GM23248 (cell line): Measurements from ENCODE around the gene AGTRAP. TPM values are rescaled to one million over a fixed set of nuclear protein-coding genes. Genes with fewer than 3 reads are reported as not detected.
A peak's percentile ranks its signal among the peaks of the same experiment; 100 is the strongest.

ENCODE experiments used
- DNase-seq: peaks from one replicate; pipeline ENCODE4 v3.0.0-alpha.2; 2015
- H2AFZ ChIP-seq: fragments of 200-600 bp; sonication (generic); 2 replicates; pipeline ENCODE4 v1.6.1; 2016; ENCODE audit warnings: antibody characterized with exemption
- H3F3A ChIP-seq: fragments of 200-600 bp; sonication (generic); 2 replicates; pipeline ENCODE4 v1.6.1; 2016; ENCODE audit warnings: mild to moderate bottlenecking, antibody characterized with exemption, mixed run types; ENCODE audit not compliant: insufficient read depth
- H3K27ac ChIP-seq: fragments of 200-600 bp; sonication (generic); 2 replicates; pipeline ENCODE4 v1.5.1; 2016; ENCODE audit warnings: mild to moderate bottlenecking
- H3K27me3 ChIP-seq: fragments of 200-600 bp; sonication (generic); replicated peaks from 2 replicates; pipeline ENCODE4 v1.6.1; 2016; ENCODE audit warnings: mild to moderate bottlenecking; ENCODE audit not compliant: insufficient read depth
- H3K36me3 ChIP-seq: fragments of 200-600 bp; sonication (generic); 2 replicates; pipeline ENCODE4 v1.6.1; 2016; ENCODE audit warnings: low read depth, mild to moderate bottlenecking
- H3K4me1 ChIP-seq: fragments of 200-600 bp; sonication (generic); 2 replicates; pipeline ENCODE4 v1.6.1; 2016; ENCODE audit warnings: mild to moderate bottlenecking; ENCODE audit not compliant: insufficient read depth
- H3K4me2 ChIP-seq: fragments of 200-600 bp; sonication (generic); one replicate; pipeline ENCODE4 v1.6.1; 2016; ENCODE audit warnings: mild to moderate bottlenecking; ENCODE audit not compliant: unreplicated experiment
- H3K4me3 ChIP-seq: fragments of 200-600 bp; sonication (generic); 2 replicates; pipeline ENCODE4 v1.5.1; 2016; ENCODE audit warnings: mild to moderate bottlenecking
- H3K79me2 ChIP-seq: fragments of 200-600 bp; sonication (generic); 2 replicates; pipeline ENCODE4 v1.6.1; 2016; ENCODE audit warnings: mild to moderate bottlenecking; ENCODE audit not compliant: insufficient read depth
- H3K9ac ChIP-seq: fragments of 200-600 bp; sonication (generic); 2 replicates; pipeline ENCODE4 v1.6.1; 2016; ENCODE audit warnings: mild to moderate bottlenecking
- H3K9me2 ChIP-seq: fragments of 200-600 bp; sonication (generic); 2 replicates; pipeline ENCODE4 v1.6.1; 2016; ENCODE audit warnings: mixed run types, mild to moderate bottlenecking, moderate library complexity; ENCODE audit not compliant: insufficient read depth
- H3K9me3 ChIP-seq: fragments of 200-600 bp; sonication (generic); one replicate; pipeline ENCODE4 v1.6.1; 2017; ENCODE audit warnings: low read depth
- H4K20me1 ChIP-seq: fragments of 200-600 bp; sonication (generic); 2 replicates; pipeline ENCODE4 v1.6.0; 2016; ENCODE audit not compliant: insufficient read depth
- EZH2 ChIP-seq: fragments of 200-600 bp; sonication (generic); IDR thresholded peaks from 2 replicates; pipeline ENCODE4 v1.6.1; 2018; ENCODE audit warnings: antibody characterized with exemption, mild to moderate bottlenecking; ENCODE audit not compliant: insufficient read depth, poor library complexity, severe bottlenecking
- EZH2phosphoT487 ChIP-seq: fragments of 200-600 bp; sonication (generic); IDR thresholded peaks from 2 replicates; pipeline ENCODE4 v1.6.1; 2018; ENCODE audit warnings: antibody characterized with exemption, moderate library complexity, mild to moderate bottlenecking, low read depth; ENCODE audit not compliant: insufficient read depth
- WGBS, 2 experiments: methylation state at CpG; one replicate each; pipeline ENCODE4 v1.1.6; 2015 to 2017; ENCODE audit warnings: low lambda C conversion rate in 2 of 2, low coverage in 1 of 2; ENCODE audit errors: missing lambda C conversion rate in 2 of 2; 5-methylcytosine and 5-hydroxymethylcytosine counted together
- in situ Hi-C: fragments of 300-500 bp; cut with MboI; formaldehyde crosslinking; loops from 2 replicates; pipeline ENCODE4 v1.15.0; 2020
- polyA plus RNA-seq: library from polyadenylated mRNA; unstranded; fragments of >200 nt; fragmentation: Nextera tagmentation; extraction: Ambion mirVana; gene quantifications from 2 replicates; pipeline ENCODE4 v1.2.1, GENCODE V29; 2016
- total RNA-seq: library from RNA; depleted of rRNA; stranded (reverse); fragments of >200 nt; shearing (Covaris generic); gene quantifications from 2 replicates; pipeline ENCODE4 v1.2.3, GENCODE V29; 2014

AGTRAP gene
- total and polyA plus RNA-seq, 2 experiments from 2014 or later, result 113 to 121 TPM

DNA sequence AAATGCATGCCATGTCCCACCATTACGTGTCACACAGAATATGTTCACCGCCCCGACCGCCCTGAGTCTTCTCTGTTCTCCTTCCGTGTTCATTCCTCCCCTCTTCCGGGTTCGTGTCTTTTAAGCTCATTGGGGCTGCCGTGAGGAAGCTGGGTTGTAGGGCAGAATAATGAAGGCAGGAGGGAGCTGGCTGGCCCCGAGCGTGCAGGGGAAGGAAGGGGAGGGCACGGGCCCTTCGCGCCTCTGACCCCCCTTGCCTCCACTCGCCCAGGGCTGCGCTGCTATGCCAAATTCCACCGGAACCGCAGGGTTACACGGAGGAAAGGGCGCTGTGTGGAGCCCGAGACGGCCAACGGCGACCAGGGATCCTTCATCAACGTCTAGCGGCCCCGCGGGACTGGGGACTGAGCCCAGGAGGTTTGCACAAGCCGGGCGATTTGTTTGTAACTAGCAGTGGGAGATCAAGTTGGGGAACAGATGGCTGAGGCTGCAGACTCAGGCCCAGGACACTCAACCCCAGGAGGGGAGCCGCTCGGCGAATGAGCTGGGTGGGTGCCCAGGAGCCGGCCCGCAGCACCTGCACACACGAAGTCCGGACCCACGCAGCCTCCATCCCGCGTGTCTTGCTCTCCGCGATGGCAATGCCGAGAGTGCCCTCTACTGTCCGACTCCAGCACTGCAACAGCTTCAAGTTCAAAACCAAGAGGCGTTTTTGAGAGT lies 16.5 kb upstream of the AGTRAP start:
- Histone ChIP-seq H3K27ac (no peak overlapping the region), H3K36me3 (no peaks in the 10 kb centered on the region), H2AFZ (peak overlapping the region; percentile 63), H3K4me1 (no peaks in the 10 kb centered on the region), H3K27me3 (peaks cover 19% of the 10 kb centered on the region; the same call in 1 of the 2 replicates), H3K4me3 (peak overlapping the region; percentile 55), H3K4me2 (peak overlapping the region; percentile 71), H3K79me2 (no peaks in the 10 kb centered on the region), H3K9ac (peak overlapping the region; percentile 41; the same call in 1 of the 2 replicates), H3K9me3 (no peaks in the 10 kb centered on the region), H4K20me1 (no peaks in the 10 kb centered on the region), H3K9me2 (no peaks in the 10 kb centered on the region), H3F3A (no peaks in the 10 kb centered on the region)
- peak; percentile 64 for DNase-seq
- no peak for TF ChIP-seq EZH2phosphoT487
- no peak for TF ChIP-seq EZH2
- in situ Hi-C loops, result loop anchor here (5.0 kb wide), 1 partner anchor 62 kb away; no protein-coding TSS in a partner anchor
- 9 to 11% methylated on average over 42 to 44 of the region's 44 CpGs for WGBS, 2 experiments

DNA sequence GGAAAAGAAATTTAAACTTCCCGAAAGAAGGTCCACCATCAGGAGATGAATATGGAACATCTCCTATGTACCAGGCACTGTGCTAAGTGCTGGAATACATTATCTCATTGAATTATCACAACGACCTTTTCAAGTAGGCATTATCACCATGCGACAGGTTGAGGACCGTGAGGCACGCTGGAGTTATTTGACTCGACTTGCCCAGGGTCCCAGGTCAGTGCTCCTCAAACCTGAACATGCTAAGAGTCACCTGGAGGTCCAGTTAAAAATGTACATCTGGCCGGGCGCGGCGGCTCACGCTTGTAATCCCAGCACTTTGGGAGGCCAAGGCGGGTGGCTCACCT lies 15.9 kb upstream of the AGTRAP start:
- Histone ChIP-seq H3K27me3 (peaks cover 19% of the 10 kb centered on the region; the same call in 1 of the 2 replicates), H3K4me3 (peak overlapping the region; percentile 55; the same call in 1 of the 2 replicates), H4K20me1 (no peaks in the 10 kb centered on the region), H3K4me1 (no peaks in the 10 kb centered on the region), H3K9me2 (no peaks in the 10 kb centered on the region), H3K9me3 (no peaks in the 10 kb centered on the region), H3K36me3 (no peaks in the 10 kb centered on the region), H2AFZ (peak overlapping the region; percentile 63; the same call in 1 of the 2 replicates), H3K79me2 (no peaks in the 10 kb centered on the region), H3K4me2 (peak overlapping the region; percentile 71), H3K27ac (no peak overlapping the region), H3K9ac (no peak overlapping the region), H3F3A (no peaks in the 10 kb centered on the region)
- no peak for DNase-seq
- in situ Hi-C loops, result no loop called here
- 58% methylated on average over 11 to 12 of the region's 12 CpGs for WGBS, 2 experiments
- TF ChIP-seq EZH2 (no peak), EZH2phosphoT487 (no peak)

DNA sequence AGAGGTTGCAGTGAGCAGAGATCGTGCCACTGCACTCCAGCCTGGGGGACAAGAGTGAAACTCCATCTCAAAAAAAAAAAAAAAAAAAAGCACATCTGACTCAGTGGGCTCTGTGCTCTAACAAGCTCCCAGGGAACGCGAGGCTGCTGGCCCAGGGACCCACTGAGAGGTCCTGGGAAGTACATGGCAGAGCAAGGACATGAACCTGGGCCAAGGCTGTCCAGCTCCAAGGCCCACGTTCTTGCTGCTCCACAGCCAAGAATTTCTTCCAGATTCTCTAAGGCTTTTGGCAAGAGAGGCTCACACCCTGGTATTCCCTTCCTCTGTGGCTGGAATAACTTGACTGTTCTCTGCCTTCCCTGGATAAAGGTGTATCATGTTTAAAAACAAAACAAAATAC lies 15.4 kb upstream of the AGTRAP start:
- no peak for DNase-seq
- no peak overlapping the region for H3K27ac ChIP-seq
- no peaks in the 10 kb centered on the region for H4K20me1 ChIP-seq
- H3K4me3 ChIP-seq, result no peak overlapping the region
- H3K9me3 ChIP-seq, result no peaks in the 10 kb centered on the region
- H3K27me3 ChIP-seq, result peaks cover 14% of the 10 kb centered on the region; the same call in 1 of the 2 replicates
- TF ChIP-seq EZH2phosphoT487 (no peak), EZH2 (no peak)
- H3K4me2 ChIP-seq, result no peak overlapping the region
- no peaks in the 10 kb centered on the region for H3K9me2 ChIP-seq
- in situ Hi-C loops, result no loop called here
- no peaks in the 10 kb centered on the region for H3K79me2 ChIP-seq
- no peak overlapping the region for H2AFZ ChIP-seq
- 25 to 30% methylated on average over 4 of the region's 4 CpGs for WGBS, 2 experiments
- no peaks in the 10 kb centered on the region for H3K4me1 ChIP-seq
- no peaks in the 10 kb centered on the region for H3F3A ChIP-seq
- H3K9ac ChIP-seq, result no peak overlapping the region
- no peaks in the 10 kb centered on the region for H3K36me3 ChIP-seq

DNA sequence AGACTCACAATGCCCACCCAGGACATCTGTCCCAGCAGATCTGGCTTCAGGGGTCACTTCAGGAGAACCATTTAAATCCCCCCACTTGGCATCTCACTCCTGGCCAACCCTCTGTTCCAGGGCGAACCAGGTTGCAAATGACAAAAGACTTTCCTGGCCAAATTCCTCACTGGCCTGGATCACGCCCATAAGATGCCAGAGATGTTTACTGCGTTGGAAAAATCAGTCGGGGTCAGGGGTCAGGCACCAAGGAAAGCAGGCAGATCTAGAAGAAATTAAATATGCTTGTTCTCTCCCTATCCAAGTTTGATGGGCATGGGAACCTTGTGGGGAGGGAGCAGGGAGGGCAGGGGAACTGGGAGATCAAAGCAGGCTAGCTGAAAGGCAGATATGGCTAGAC lies 14.6 kb upstream of the AGTRAP start:
- peaks cover 6% of the 10 kb centered on the region; the same call in 1 of the 2 replicates for H3K27me3 ChIP-seq
- H3K36me3 ChIP-seq, result no peaks in the 10 kb centered on the region
- in situ Hi-C loops, result no loop called here
- H3K4me1 ChIP-seq, result no peaks in the 10 kb centered on the region
- no peak overlapping the region for H3K4me3 ChIP-seq
- no peaks in the 10 kb centered on the region for H4K20me1 ChIP-seq
- H3K9me2 ChIP-seq, result no peaks in the 10 kb centered on the region
- H3K9ac ChIP-seq, result no peak overlapping the region
- no peaks in the 10 kb centered on the region for H3K9me3 ChIP-seq
- WGBS, 2 experiments, result 71 to 76% methylated on average over 4 of the region's 4 CpGs
- no peak for DNase-seq
- no peaks in the 10 kb centered on the region for H3F3A ChIP-seq
- no peak for TF ChIP-seq EZH2
- TF ChIP-seq EZH2phosphoT487, result no peak
- no peak overlapping the region for H3K4me2 ChIP-seq
- no peak overlapping the region for H3K27ac ChIP-seq
- H2AFZ ChIP-seq, result no peak overlapping the region
- H3K79me2 ChIP-seq, result no peaks in the 10 kb centered on the region
